AG09309 (cell line): Measurements from ENCODE around the gene LSP1.

Experiments
- DNase-seq: peaks from one replicate; pipeline ENCODE4 v3.0.0-alpha.2; 2010; ENCODE audit warnings: low read depth
- H3K4me3 ChIP-seq: 2 replicates; pipeline ENCODE4 v1.5.1; 2011; ENCODE audit warnings: mild to moderate bottlenecking, low read depth, low read length, moderate library complexity; ENCODE audit not compliant: control insufficient read depth
- TF ChIP-seq, protein P1 (sequence below): IDR thresholded peaks from 2 replicates; pipeline ENCODE4 v1.5.1; 2011; ENCODE audit warnings: mild to moderate bottlenecking, low read depth, low read length, inconsistent platforms; ENCODE audit not compliant: insufficient read depth, control insufficient read depth; ENCODE audit errors: missing control alignments

Gene LSP1

GRCh38 chr11:1916132-1916985 lies 63.5 kb downstream of the LSP1 start:
- DNase-seq = no peak

GRCh38 chr11:1916986-1917522 lies 64.2 kb downstream of the LSP1 start:
- no peak for DNase-seq
- TF ChIP-seq, protein P1, sequence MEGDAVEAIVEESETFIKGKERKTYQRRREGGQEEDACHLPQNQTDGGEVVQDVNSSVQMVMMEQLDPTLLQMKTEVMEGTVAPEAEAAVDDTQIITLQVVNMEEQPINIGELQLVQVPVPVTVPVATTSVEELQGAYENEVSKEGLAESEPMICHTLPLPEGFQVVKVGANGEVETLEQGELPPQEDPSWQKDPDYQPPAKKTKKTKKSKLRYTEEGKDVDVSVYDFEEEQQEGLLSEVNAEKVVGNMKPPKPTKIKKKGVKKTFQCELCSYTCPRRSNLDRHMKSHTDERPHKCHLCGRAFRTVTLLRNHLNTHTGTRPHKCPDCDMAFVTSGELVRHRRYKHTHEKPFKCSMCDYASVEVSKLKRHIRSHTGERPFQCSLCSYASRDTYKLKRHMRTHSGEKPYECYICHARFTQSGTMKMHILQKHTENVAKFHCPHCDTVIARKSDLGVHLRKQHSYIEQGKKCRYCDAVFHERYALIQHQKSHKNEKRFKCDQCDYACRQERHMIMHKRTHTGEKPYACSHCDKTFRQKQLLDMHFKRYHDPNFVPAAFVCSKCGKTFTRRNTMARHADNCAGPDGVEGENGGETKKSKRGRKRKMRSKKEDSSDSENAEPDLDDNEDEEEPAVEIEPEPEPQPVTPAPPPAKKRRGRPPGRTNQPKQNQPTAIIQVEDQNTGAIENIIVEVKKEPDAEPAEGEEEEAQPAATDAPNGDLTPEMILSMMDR = no peak

More at GRCh38 chr11:1916132-1916985, 63.5 kb downstream of the LSP1 start:
- no peak overlapping the region for H3K4me3 ChIP-seq
- TF ChIP-seq, protein P1 = no peak

GRCh38 chr11:1917523-1918435 lies 64.9 kb downstream of the LSP1 start:
- TF ChIP-seq, protein P1 = peak; percentile 39
- DNase-seq = no peak
- H3K4me3 ChIP-seq = no peak overlapping the region

More at GRCh38 chr11:1916986-1917522, 64.2 kb downstream of the LSP1 start:
- no peak overlapping the region for H3K4me3 ChIP-seq

GRCh38 chr11:1918436-1919315 lies 65.8 kb downstream of the LSP1 start:
- no peak for DNase-seq

DNA sequence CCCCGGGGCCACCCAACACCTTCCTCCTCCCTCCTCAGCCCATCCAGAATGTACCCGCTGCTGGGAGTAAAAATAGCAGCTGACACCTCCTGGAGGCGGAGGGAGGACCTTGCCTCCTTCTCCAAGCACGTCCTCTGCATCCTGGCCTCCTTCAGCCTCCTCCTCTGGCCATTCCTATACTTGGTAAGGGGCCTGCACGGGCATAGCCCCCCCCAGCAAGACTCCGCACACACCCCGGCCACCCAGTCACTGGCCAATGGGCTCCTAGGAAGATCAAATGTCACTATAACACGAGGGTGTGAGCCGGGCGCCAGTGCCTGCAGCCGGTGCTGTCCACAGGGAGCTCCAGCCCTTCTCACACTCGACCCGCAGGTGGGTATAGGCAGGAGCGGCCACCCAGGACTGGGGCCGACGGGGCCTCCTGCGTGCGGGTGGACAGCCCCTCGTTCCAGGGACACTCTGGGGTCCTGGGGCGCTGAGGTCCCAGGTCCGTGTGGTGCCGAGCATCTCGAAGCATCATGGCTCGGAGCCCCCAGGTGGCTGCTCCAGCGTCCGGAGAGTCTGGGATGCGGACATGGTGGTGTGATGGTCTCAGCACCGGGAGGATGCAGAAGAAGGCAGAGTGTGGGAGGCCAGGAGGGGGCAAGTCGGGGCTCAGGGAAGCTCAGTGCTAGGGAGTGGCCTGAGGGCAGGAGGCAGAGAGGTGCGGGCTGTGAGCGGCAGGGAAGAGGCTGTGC lies 66.7 kb downstream of the LSP1 start, which contains the start of gene TNNT3:
TSS of gene TNNT3 (plus strand) at position 313 of the 737 bp plus-strand sequence. CDS start 3,172 bp downstream, outside the sequence.
- DNase-seq = no peak
- H3K4me3 ChIP-seq = no peak within 1 kb of the TSS
- TF ChIP-seq, protein P1 = no peak

More at GRCh38 chr11:1918436-1919315, 65.8 kb downstream of the LSP1 start:
- H3K4me3 ChIP-seq = no peak overlapping the region
- TF ChIP-seq, protein P1 = peak; percentile 22
